GM12865 (cell line): Measurements from ENCODE around the gene BCAR3.

Source experiments
- DNase-seq: peaks from one replicate; pipeline ENCODE4 v3.0.0; 2010; ENCODE audit warnings: low read depth
- H3K4me3 ChIP-seq: 2 replicates; pipeline ENCODE4 v1.5.1; 2011; ENCODE audit warnings: mild to moderate bottlenecking, low read depth, low read length, control low read depth
- TF ChIP-seq, protein P1 (sequence below): IDR thresholded peaks from 2 replicates; pipeline ENCODE4 v1.5.1; 2011; ENCODE audit warnings: low read length, control low read depth, low read depth, inconsistent platforms; ENCODE audit not compliant: insufficient read depth; ENCODE audit errors: missing control alignments

BCAR3 gene

GRCh38 chr1:93625582-93626327 is 55.9 kb downstream of the BCAR3 start:
- no peak overlapping the region for H3K4me3 ChIP-seq
- TF ChIP-seq, protein P1, sequence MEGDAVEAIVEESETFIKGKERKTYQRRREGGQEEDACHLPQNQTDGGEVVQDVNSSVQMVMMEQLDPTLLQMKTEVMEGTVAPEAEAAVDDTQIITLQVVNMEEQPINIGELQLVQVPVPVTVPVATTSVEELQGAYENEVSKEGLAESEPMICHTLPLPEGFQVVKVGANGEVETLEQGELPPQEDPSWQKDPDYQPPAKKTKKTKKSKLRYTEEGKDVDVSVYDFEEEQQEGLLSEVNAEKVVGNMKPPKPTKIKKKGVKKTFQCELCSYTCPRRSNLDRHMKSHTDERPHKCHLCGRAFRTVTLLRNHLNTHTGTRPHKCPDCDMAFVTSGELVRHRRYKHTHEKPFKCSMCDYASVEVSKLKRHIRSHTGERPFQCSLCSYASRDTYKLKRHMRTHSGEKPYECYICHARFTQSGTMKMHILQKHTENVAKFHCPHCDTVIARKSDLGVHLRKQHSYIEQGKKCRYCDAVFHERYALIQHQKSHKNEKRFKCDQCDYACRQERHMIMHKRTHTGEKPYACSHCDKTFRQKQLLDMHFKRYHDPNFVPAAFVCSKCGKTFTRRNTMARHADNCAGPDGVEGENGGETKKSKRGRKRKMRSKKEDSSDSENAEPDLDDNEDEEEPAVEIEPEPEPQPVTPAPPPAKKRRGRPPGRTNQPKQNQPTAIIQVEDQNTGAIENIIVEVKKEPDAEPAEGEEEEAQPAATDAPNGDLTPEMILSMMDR, result no peak
- DNase-seq, result no peak

GRCh38 chr1:93623875-93624274 is 57.8 kb downstream of the BCAR3 start:
- no peak overlapping the region for H3K4me3 ChIP-seq
- DNase-seq, result no peak
- TF ChIP-seq, protein P1, result no peak

GRCh38 chr1:93623436-93623835 is 58.2 kb downstream of the BCAR3 start:
- no peak for DNase-seq
- TF ChIP-seq, protein P1, result no peak
- no peak overlapping the region for H3K4me3 ChIP-seq

DNA sequence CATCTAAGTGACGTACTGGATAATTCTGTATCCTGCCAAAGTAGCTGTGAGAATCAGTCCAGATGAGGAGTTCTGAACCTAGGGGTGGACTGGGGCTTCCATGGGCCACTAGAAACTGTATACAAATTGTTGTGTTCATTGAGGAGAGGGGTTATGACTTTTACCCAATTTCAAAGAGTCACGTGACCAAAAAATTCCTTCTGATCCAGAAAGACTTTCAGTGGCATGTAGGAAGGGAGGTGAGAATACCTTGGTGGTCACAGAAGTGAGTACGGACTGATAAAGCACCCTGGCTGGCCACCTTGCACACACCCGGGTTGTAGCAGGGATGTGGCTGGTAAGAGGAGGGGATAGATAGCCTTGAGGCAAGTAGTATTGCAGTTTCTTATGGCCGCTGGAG is 60.4 kb downstream of the BCAR3 start:
- DNase-seq, result no peak
- H3K4me3 ChIP-seq, result no peak overlapping the region
- TF ChIP-seq, protein P1, result no peak

- TF ChIP-seq, protein P1, result no peak
- H3K4me3 ChIP-seq, result no peak overlapping the region
- DNase-seq, result no peak
Observed at GRCh38 chr1:93620841-93621210, 60.8 kb downstream of the BCAR3 start.

DNA sequence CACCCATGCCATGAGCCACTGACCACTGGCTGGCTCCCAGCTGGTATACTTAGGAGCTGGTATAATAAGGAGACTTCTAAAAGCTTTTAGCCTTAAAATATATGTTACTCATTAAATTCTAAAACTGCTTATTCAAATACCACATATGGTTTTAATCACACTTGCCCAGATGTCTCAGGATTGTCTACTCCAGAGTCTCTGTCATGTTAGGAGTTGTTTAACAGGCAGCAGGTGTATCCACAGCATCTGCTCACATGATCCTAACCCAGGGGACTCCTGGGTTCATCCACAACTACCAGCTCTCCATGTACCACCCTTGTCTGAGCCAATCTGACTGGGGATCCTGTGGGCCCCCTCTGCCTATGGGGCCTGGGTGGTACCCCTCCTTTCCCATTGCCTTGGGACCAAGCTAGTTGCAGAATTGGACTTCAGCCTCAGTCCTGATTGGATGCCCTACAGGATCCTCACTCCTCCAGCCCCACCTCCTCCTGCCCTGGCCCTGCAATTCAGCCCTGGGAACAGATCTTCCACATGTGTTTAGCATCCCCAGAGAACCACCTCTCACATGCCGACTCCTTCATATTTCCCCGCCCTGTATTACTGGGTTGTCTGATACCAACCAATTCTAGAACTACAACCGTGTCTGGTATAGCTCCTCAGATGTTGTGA is 61.3 kb downstream of the BCAR3 start:
- H3K4me3 ChIP-seq, result no peak overlapping the region
- DNase-seq, result no peak
- TF ChIP-seq, protein P1, result no peak
